HepG2 (cell line): ENCODE measurements around the gene ATP11B. TPM values are rescaled to one million over a fixed set of nuclear protein-coding genes. Genes with fewer than 3 reads are reported as not detected.

Experiments used
- EP300 ChIP-seq, 3 experiments: sonication (generic) in 1 of 3; formaldehyde crosslinking in 1 of 3; IDR thresholded peaks; 2 replicates each; pipeline versions ENCODE4 v1.5.1 to v1.6.1; 2011 to 2020; ENCODE audit warnings: low read depth in 2 of 3, low read length in 2 of 3, borderline replicate concordance in 1 of 3, improper control_type of control experiment in 1 of 3, mild to moderate bottlenecking in 1 of 3, missing genetic modification reagents in 1 of 3, moderate library complexity in 1 of 3
- FOXA3 ChIP-seq: IDR thresholded peaks from 2 replicates; pipeline ENCODE4 v1.6.1; 2016; ENCODE audit warnings: missing genetic modification reagents, missing compliant biosample characterization
- HDAC2 ChIP-seq: sonication (generic); formaldehyde crosslinking; IDR thresholded peaks from 2 replicates; pipeline ENCODE4 v1.4.0; 2020; ENCODE audit warnings: missing genetic modification reagents
- KDM5B ChIP-seq: sonication (generic); formaldehyde crosslinking; IDR thresholded peaks from 2 replicates; pipeline ENCODE4 v1.4.0; 2020; ENCODE audit warnings: missing genetic modification reagents, mild to moderate bottlenecking, borderline replicate concordance
- SALL1 ChIP-seq: sonication (generic); formaldehyde crosslinking; IDR thresholded peaks from 2 replicates; pipeline ENCODE4 v1.8.0; 2022; ENCODE audit warnings: mild to moderate bottlenecking, missing genetic modification reagents
- polyA plus RNA-seq, 8 experiments: library from polyadenylated mRNA; depleted of rRNA in 3 of 8; stranded (reverse) in 7 of 8; unstranded in 1 of 8; fragments of >200 nt; fragmentation: Illumina TruSeq in 4 of 8; extraction: Trizol in 4 of 8; gene quantifications; 2 replicates each; pipeline versions ENCODE4 v1.2.1 to v1.2.3, GENCODE V29; 2011 to 2016; ENCODE audit warnings: low read depth in 4 of 8, missing spikeins in 1 of 8, mixed read lengths in 1 of 8; ENCODE audit not compliant: insufficient read depth in 1 of 8
- total RNA-seq, 5 experiments: library from RNA; depleted of rRNA; stranded (reverse); fragments of >200 nt; fragmentation: Illumina TruSeq; extraction: Trizol; gene quantifications; 2 replicates each; pipeline ENCODE4 v1.2.3, GENCODE V29; 2016; ENCODE audit warnings: low read depth in 1 of 5
- TF ChIP-seq, protein P1 (sequence below): sonication (generic); formaldehyde crosslinking; conservative IDR thresholded peaks from 2 replicates; pipeline ENCODE4 v1.4.0; 2020; ENCODE audit warnings: mild to moderate bottlenecking, missing genetic modification reagents, moderate library complexity
- TF ChIP-seq, protein P2 (sequence below): IDR thresholded peaks from 2 replicates; pipeline ENCODE4 v1.6.1; 2016
- TF ChIP-seq, protein P3 (sequence below): IDR thresholded peaks from 2 replicates; pipeline ENCODE4 v1.4.0; 2020; ENCODE audit warnings: mild to moderate bottlenecking, missing genetic modification reagents

ATP11B gene
- total and polyA plus RNA-seq, 2 of the 13 experiments (the other 11 are each of a cell fraction or from before 2014, with no cell fraction given), result 10.1 to 22.9 TPM

DNA sequence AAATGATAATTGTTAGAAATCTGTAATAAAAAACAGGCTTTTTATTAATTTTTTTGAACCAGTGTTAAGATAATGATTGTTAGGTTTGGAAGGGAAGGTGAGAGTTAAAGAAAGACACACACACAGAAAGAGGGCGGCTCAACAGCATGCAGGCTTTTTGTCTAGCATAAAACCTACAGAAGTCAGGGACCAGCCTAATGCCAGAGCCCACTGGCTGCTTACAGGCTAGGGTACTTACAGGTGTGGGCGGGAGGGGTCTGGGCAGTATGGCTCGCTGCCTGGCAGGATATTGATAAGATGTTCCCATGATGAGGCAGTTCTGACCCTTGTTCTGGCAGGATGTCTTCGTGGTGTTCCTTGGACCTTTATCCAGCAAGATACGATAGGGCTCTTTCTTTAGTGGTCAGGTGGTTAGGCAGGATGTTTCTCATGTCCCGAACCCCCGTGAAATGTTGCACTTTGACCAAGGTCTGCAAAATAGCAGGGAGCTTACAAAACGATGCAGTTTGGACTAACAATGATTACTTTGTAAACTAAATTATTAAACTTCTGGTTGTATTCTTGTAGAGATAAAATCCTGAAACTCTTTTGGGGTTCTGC is 102.3 kb downstream of the ATP11B start (continued):
- TF ChIP-seq, protein P1, sequence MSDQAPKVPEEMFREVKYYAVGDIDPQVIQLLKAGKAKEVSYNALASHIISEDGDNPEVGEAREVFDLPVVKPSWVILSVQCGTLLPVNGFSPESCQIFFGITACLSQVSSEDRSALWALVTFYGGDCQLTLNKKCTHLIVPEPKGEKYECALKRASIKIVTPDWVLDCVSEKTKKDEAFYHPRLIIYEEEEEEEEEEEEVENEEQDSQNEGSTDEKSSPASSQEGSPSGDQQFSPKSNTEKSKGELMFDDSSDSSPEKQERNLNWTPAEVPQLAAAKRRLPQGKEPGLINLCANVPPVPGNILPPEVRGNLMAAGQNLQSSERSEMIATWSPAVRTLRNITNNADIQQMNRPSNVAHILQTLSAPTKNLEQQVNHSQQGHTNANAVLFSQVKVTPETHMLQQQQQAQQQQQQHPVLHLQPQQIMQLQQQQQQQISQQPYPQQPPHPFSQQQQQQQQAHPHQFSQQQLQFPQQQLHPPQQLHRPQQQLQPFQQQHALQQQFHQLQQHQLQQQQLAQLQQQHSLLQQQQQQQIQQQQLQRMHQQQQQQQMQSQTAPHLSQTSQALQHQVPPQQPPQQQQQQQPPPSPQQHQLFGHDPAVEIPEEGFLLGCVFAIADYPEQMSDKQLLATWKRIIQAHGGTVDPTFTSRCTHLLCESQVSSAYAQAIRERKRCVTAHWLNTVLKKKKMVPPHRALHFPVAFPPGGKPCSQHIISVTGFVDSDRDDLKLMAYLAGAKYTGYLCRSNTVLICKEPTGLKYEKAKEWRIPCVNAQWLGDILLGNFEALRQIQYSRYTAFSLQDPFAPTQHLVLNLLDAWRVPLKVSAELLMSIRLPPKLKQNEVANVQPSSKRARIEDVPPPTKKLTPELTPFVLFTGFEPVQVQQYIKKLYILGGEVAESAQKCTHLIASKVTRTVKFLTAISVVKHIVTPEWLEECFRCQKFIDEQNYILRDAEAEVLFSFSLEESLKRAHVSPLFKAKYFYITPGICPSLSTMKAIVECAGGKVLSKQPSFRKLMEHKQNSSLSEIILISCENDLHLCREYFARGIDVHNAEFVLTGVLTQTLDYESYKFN, result peak; percentile 47; the same call in 1 of the 2 replicates
- TF ChIP-seq, protein P2, sequence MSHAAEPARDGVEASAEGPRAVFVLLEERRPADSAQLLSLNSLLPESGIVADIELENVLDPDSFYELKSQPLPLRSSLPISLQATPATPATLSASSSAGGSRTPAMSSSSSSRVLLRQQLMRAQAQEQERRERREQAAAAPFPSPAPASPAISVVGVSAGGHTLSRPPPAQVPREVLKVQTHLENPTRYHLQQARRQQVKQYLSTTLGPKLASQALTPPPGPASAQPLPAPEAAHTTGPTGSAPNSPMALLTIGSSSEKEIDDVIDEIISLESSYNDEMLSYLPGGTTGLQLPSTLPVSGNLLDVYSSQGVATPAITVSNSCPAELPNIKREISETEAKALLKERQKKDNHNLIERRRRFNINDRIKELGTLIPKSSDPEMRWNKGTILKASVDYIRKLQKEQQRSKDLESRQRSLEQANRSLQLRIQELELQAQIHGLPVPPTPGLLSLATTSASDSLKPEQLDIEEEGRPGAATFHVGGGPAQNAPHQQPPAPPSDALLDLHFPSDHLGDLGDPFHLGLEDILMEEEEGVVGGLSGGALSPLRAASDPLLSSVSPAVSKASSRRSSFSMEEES (CRISPR knock-in tag), result 0 out of 2 replicates have a peak, but pooled peaks have one; percentile 46
- TF ChIP-seq EP300 (IDR thresholded peaks at IDR 0.05; ENCODE audit: low read depth in 2 of 2, low read length in 2 of 2), result 0 out of 4 replicates have a peak, but pooled peaks of 1 of the 2 experiments have one; percentile 16
- TF ChIP-seq EP300 (CRISPR knock-in tag; IDR thresholded peaks at IDR 0.05; ENCODE audit: borderline replicate concordance), result no peak
- 0 out of 2 replicates have a peak, but pooled peaks have one; percentile 53 for TF ChIP-seq SALL1 (CRISPR knock-in tag)
- TF ChIP-seq, protein P3, sequence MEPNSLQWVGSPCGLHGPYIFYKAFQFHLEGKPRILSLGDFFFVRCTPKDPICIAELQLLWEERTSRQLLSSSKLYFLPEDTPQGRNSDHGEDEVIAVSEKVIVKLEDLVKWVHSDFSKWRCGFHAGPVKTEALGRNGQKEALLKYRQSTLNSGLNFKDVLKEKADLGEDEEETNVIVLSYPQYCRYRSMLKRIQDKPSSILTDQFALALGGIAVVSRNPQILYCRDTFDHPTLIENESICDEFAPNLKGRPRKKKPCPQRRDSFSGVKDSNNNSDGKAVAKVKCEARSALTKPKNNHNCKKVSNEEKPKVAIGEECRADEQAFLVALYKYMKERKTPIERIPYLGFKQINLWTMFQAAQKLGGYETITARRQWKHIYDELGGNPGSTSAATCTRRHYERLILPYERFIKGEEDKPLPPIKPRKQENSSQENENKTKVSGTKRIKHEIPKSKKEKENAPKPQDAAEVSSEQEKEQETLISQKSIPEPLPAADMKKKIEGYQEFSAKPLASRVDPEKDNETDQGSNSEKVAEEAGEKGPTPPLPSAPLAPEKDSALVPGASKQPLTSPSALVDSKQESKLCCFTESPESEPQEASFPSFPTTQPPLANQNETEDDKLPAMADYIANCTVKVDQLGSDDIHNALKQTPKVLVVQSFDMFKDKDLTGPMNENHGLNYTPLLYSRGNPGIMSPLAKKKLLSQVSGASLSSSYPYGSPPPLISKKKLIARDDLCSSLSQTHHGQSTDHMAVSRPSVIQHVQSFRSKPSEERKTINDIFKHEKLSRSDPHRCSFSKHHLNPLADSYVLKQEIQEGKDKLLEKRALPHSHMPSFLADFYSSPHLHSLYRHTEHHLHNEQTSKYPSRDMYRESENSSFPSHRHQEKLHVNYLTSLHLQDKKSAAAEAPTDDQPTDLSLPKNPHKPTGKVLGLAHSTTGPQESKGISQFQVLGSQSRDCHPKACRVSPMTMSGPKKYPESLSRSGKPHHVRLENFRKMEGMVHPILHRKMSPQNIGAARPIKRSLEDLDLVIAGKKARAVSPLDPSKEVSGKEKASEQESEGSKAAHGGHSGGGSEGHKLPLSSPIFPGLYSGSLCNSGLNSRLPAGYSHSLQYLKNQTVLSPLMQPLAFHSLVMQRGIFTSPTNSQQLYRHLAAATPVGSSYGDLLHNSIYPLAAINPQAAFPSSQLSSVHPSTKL (CRISPR knock-in tag), result peak; percentile 58
- TF ChIP-seq KDM5B (CRISPR knock-in tag), result no peak
- peak; percentile 34; the same call in 1 of the 2 replicates for TF ChIP-seq HDAC2 (CRISPR knock-in tag)
- TF ChIP-seq FOXA3 (CRISPR knock-in tag), result 0 out of 2 replicates have a peak, but pooled peaks have one; percentile 5
